Measurements from ENCODE around the gene MCCC2. TPM values are rescaled to one million over a fixed set of nuclear protein-coding genes. Genes with fewer than 3 reads are reported as not detected.
"Not testable (repeated sequence)": the region's sequence is repeated elsewhere in the genome, so short reads cannot be mapped to it uniquely, and the experiment has no call there.

MCCC2 gene
- total RNA-seq, 1 donor from 2014 or later: 31.7 TPM

- no peak overlapping the region for H3K4me3 ChIP-seq (ENCODE audit: insufficient read depth, low read depth, low read length)
- H3K27me3 Mint-ChIP-seq (ENCODE audit: low read depth, unreplicated experiment): no peaks in the 10 kb centered on the region
- no peaks in the 10 kb centered on the region for H4K20me1 ChIP-seq (ENCODE audit: insufficient read depth, low read length)
- no peaks in the 10 kb centered on the region for H3K79me2 ChIP-seq (ENCODE audit: insufficient read depth, low read length)
- FAIRE-seq: no peak
- no peak overlapping the region for H3K9ac ChIP-seq (ENCODE audit: low read length)
- H3K36me3 ChIP-seq (ENCODE audit: insufficient read depth, low read length): peaks cover 14% of the 10 kb centered on the region
- H3K27me3 ChIP-seq (ENCODE audit: insufficient read depth, low read length): no peaks in the 10 kb centered on the region
- no peaks in the 10 kb centered on the region for H3K9me3 ChIP-seq (ENCODE audit: insufficient read depth, low read depth, low read length)
- H3K36me3 Mint-ChIP-seq (ENCODE audit: low read depth, unreplicated experiment): peaks cover 20% of the 10 kb centered on the region
- TF ChIP-seq EZH2 (IDR thresholded peaks at IDR 0.05; ENCODE audit: insufficient read depth, low read length) (no peak), CTCF (IDR thresholded peaks at IDR 0.05; ENCODE audit: insufficient read depth, low read depth, low read length) (no peak)
- no peaks in the 10 kb centered on the region for H3K4me1 Mint-ChIP-seq (ENCODE audit: low read depth, unreplicated experiment)
- no peak overlapping the region for H3K4me3 Mint-ChIP-seq (ENCODE audit: unreplicated experiment)
- no peak overlapping the region for H3K4me2 ChIP-seq (ENCODE audit: low read length)
- H3K4me1 ChIP-seq (ENCODE audit: insufficient read depth, low read length): no peaks in the 10 kb centered on the region
- H2AFZ ChIP-seq (ENCODE audit: low read depth, low read length): no peak overlapping the region
- no peak overlapping the region for H3K27ac ChIP-seq (ENCODE audit: low read depth, low read length)
- no peak for DNase-seq (ENCODE audit: low read depth)
- no peak overlapping the region for H3K27ac Mint-ChIP-seq (ENCODE audit: unreplicated experiment)
- H3K9me3 Mint-ChIP-seq (ENCODE audit: unreplicated experiment): no peaks in the 10 kb centered on the region
These were observed 17.2 kb upstream of the MCCC2 start for GRCh38 chr5:71569748-71570509.

GRCh38 chr5:71571811-71572210 is 15.3 kb upstream of the MCCC2 start:
- DNase-seq (ENCODE audit: low read depth); H3K4me3 Mint-ChIP-seq (ENCODE audit: unreplicated experiment); H4K20me1 ChIP-seq (ENCODE audit: insufficient read depth, low read length); H3K9me3 Mint-ChIP-seq (ENCODE audit: unreplicated experiment); H3K27ac Mint-ChIP-seq (ENCODE audit: unreplicated experiment); H3K4me1 ChIP-seq (ENCODE audit: insufficient read depth, low read length); H3K27me3 ChIP-seq (ENCODE audit: insufficient read depth, low read length); H3K9me3 ChIP-seq (ENCODE audit: insufficient read depth, low read depth, low read length); H3K27ac ChIP-seq (ENCODE audit: low read depth, low read length); H3K27me3 Mint-ChIP-seq (ENCODE audit: low read depth, unreplicated experiment); H3K79me2 ChIP-seq (ENCODE audit: insufficient read depth, low read length); H3K4me1 Mint-ChIP-seq (ENCODE audit: low read depth, unreplicated experiment); FAIRE-seq; H3K9ac ChIP-seq (ENCODE audit: low read length); H3K4me2 ChIP-seq (ENCODE audit: low read length); H2AFZ ChIP-seq (ENCODE audit: low read depth, low read length); H3K4me3 ChIP-seq (ENCODE audit: insufficient read depth, low read depth, low read length): not testable (repeated sequence)
- H3K36me3 ChIP-seq (ENCODE audit: insufficient read depth, low read length): peaks cover 11% of the 10 kb centered on the region
- peaks cover 22% of the 10 kb centered on the region for H3K36me3 Mint-ChIP-seq (ENCODE audit: low read depth, unreplicated experiment)

GRCh38 chr5:71573591-71573990 is 13.5 kb upstream of the MCCC2 start:
- FAIRE-seq: no peak
- peaks cover 2% of the 10 kb centered on the region for H3K36me3 ChIP-seq (ENCODE audit: insufficient read depth, low read length)

GRCh38 chr5:71575588-71575987 is 11.6 kb upstream of the MCCC2 start:
- not testable (repeated sequence) for H2AFZ ChIP-seq (ENCODE audit: low read depth, low read length); H3K27me3 Mint-ChIP-seq (ENCODE audit: low read depth, unreplicated experiment); H3K27ac Mint-ChIP-seq (ENCODE audit: unreplicated experiment); DNase-seq (ENCODE audit: low read depth); FAIRE-seq; H3K4me1 ChIP-seq (ENCODE audit: insufficient read depth, low read length); H3K9ac ChIP-seq (ENCODE audit: low read length); H4K20me1 ChIP-seq (ENCODE audit: insufficient read depth, low read length); H3K9me3 Mint-ChIP-seq (ENCODE audit: unreplicated experiment); H3K79me2 ChIP-seq (ENCODE audit: insufficient read depth, low read length); H3K4me3 Mint-ChIP-seq (ENCODE audit: unreplicated experiment); H3K9me3 ChIP-seq (ENCODE audit: insufficient read depth, low read depth, low read length); H3K4me2 ChIP-seq (ENCODE audit: low read length); H3K27me3 ChIP-seq (ENCODE audit: insufficient read depth, low read length); H3K36me3 ChIP-seq (ENCODE audit: insufficient read depth, low read length); H3K27ac ChIP-seq (ENCODE audit: low read depth, low read length); H3K4me1 Mint-ChIP-seq (ENCODE audit: low read depth, unreplicated experiment); H3K4me3 ChIP-seq (ENCODE audit: insufficient read depth, low read depth, low read length)
- peaks cover 14% of the 10 kb centered on the region for H3K36me3 Mint-ChIP-seq (ENCODE audit: low read depth, unreplicated experiment)

More at GRCh38 chr5:71573591-71573990, 13.5 kb upstream of the MCCC2 start:
- no peak for DNase-seq (ENCODE audit: low read depth)
- Mint-ChIP-seq H3K4me1 (ENCODE audit: low read depth, unreplicated experiment) (no peaks in the 10 kb centered on the region), H3K9me3 (ENCODE audit: unreplicated experiment) (peaks cover 2% of the 10 kb centered on the region), H3K36me3 (ENCODE audit: low read depth, unreplicated experiment) (peaks cover 19% of the 10 kb centered on the region), H3K27me3 (ENCODE audit: low read depth, unreplicated experiment) (no peaks in the 10 kb centered on the region), H3K4me3 (ENCODE audit: unreplicated experiment) (no peak overlapping the region), H3K27ac (ENCODE audit: unreplicated experiment) (no peak overlapping the region)
- H3K27ac ChIP-seq (ENCODE audit: low read depth, low read length): no peak overlapping the region
- H3K27me3 ChIP-seq (ENCODE audit: insufficient read depth, low read length): no peaks in the 10 kb centered on the region
- H3K4me2 ChIP-seq (ENCODE audit: low read length): no peak overlapping the region
- no peak overlapping the region for H3K4me3 ChIP-seq (ENCODE audit: insufficient read depth, low read depth, low read length)
- H3K9me3 ChIP-seq (ENCODE audit: insufficient read depth, low read depth, low read length): no peaks in the 10 kb centered on the region
- TF ChIP-seq CTCF (IDR thresholded peaks at IDR 0.05; ENCODE audit: insufficient read depth, low read depth, low read length): no peak
- TF ChIP-seq EZH2 (IDR thresholded peaks at IDR 0.05; ENCODE audit: insufficient read depth, low read length): no peak
- no peaks in the 10 kb centered on the region for H3K79me2 ChIP-seq (ENCODE audit: insufficient read depth, low read length)
- H3K9ac ChIP-seq (ENCODE audit: low read length): no peak overlapping the region
- H4K20me1 ChIP-seq (ENCODE audit: insufficient read depth, low read length): no peaks in the 10 kb centered on the region
- H3K4me1 ChIP-seq (ENCODE audit: insufficient read depth, low read length): no peaks in the 10 kb centered on the region
- H2AFZ ChIP-seq (ENCODE audit: low read depth, low read length): no peak overlapping the region

All from astrocyte (in vitro differentiated cells and primary cell).